GM18907 (cell line): ENCODE measurements around the gene EPHA8.

Experiments
- ATAC-seq: cut with Tn5 transposase; IDR thresholded peaks from one replicate; pipeline ENCODE4 v1.9.1; 2021; ENCODE audit warnings: mild to moderate bottlenecking, moderate library complexity; ENCODE audit not compliant: unreplicated experiment

Gene EPHA8

GRCh38 chr1:22613572-22613918 lies 50.3 kb downstream of the EPHA8 start:
- no peak for ATAC-seq

GRCh38 chr1:22613951-22614350 lies 50.7 kb downstream of the EPHA8 start:
- ATAC-seq = no peak

GRCh38 chr1:22615886-22616285 lies 52.6 kb downstream of the EPHA8 start:
- ATAC-seq = no peak

- no peak for ATAC-seq
Observed at GRCh38 chr1:22616571-22616970, 53.3 kb downstream of the EPHA8 start.

- no peak for ATAC-seq
Observed at GRCh38 chr1:22618056-22618455, 54.8 kb downstream of the EPHA8 start.

GRCh38 chr1:22619252-22619651 lies 56.0 kb downstream of the EPHA8 start:
- no peak for ATAC-seq

GRCh38 chr1:22619798-22620197 lies 56.5 kb downstream of the EPHA8 start:
- ATAC-seq = no peak

GRCh38 chr1:22621761-22622160 lies 58.5 kb downstream of the EPHA8 start:
- ATAC-seq = no peak

- no peak for ATAC-seq
Observed at GRCh38 chr1:22625262-22625925, 62.1 kb downstream of the EPHA8 start.

- ATAC-seq = no peak
Observed at GRCh38 chr1:22626237-22627157, 63.2 kb downstream of the EPHA8 start.

GRCh38 chr1:22627331-22627730 lies 64.0 kb downstream of the EPHA8 start:
- ATAC-seq = no peak

- no peak for ATAC-seq
Observed at GRCh38 chr1:22628698-22629444, 65.6 kb downstream of the EPHA8 start.

GRCh38 chr1:22629886-22630285 lies 66.6 kb downstream of the EPHA8 start:
- ATAC-seq = no peak

GRCh38 chr1:22633697-22634463 lies 70.6 kb downstream of the EPHA8 start:
- no peak for ATAC-seq

- ATAC-seq = no peak
Observed at GRCh38 chr1:22635436-22635835, 72.1 kb downstream of the EPHA8 start.

GRCh38 chr1:22636353-22636752 lies 73.1 kb downstream of the EPHA8 start, which contains the start of gene C1QA:
TSS of gene C1QA (plus strand) at chr1:22636628. CDS start at chr1:22637617, 989 bp downstream.
- no peak for ATAC-seq

GRCh38 chr1:22636927-22637326 lies 73.6 kb downstream of the EPHA8 start:
- ATAC-seq = no peak

- no peak for ATAC-seq
Observed at GRCh38 chr1:22637907-22638445, 74.7 kb downstream of the EPHA8 start.

- ATAC-seq = no peak
Observed at GRCh38 chr1:22638476-22639234, 75.4 kb downstream of the EPHA8 start.

- no peak for ATAC-seq
Observed at GRCh38 chr1:22639286-22639685, 76.0 kb downstream of the EPHA8 start.
